Stimulated activated naive CD8-positive, alpha-beta T cell treated with anti-CD3 and anti-CD28 coated beads, Interleukin-15, Interleukin-2, amounts not matched to agents 100 U/mL and 50 U/mL, for 24 hours (primary cell): ENCODE measurements around the gene CDHR5.
"Not testable (repeated sequence)": the region's sequence is repeated elsewhere in the genome, so short reads cannot be mapped to it uniquely, and the experiment has no call there.

ENCODE experiments used
- ATAC-seq: fragments of 150-1000 bp; cut with Tn5 transposase; one replicate; pipeline ENCODE4 v1.10.0; 2021
- DNase-seq: peaks from one replicate; pipeline ENCODE4 v3.0.0; 2021

Gene CDHR5

GRCh38 chr11:586376-587316, 38.1 kb downstream of the CDHR5 start:
- no peak for DNase-seq
- no peak for ATAC-seq

- no peak for DNase-seq
- ATAC-seq: no peak
Observed at GRCh38 chr11:584287-584686, 40.5 kb downstream of the CDHR5 start.

- no peak for ATAC-seq
- DNase-seq: no peak
Observed at GRCh38 chr11:581752-582151, 43.0 kb downstream of the CDHR5 start.

- no peak for ATAC-seq
- no peak for DNase-seq
Observed at GRCh38 chr11:581342-581741, 43.4 kb downstream of the CDHR5 start.

- DNase-seq (no peak), ATAC-seq (no peak)
Observed at GRCh38 chr11:579830-580601, 44.7 kb downstream of the CDHR5 start.

GRCh38 chr11:578276-579035, 46.3 kb downstream of the CDHR5 start:
- ATAC-seq (no peak), DNase-seq (no peak)

GRCh38 chr11:577611-577894, 47.2 kb downstream of the CDHR5 start:
- DNase-seq: no peak
- no peak for ATAC-seq

GRCh38 chr11:576811-577610, 47.7 kb downstream of the CDHR5 start:
- no peak for DNase-seq
- no peak for ATAC-seq

- peak; percentile 97 for DNase-seq
- peak; percentile 92 for ATAC-seq
Observed at GRCh38 chr11:575996-576768, 48.6 kb downstream of the CDHR5 start, which contains the start of gene PHRF1. PHRF1 (plus strand) TSS chr11:576470; CDS start chr11:581513, 5,043 bp downstream.

- ATAC-seq (no peak), DNase-seq (no peak)
Observed at GRCh38 chr11:575313-575995, 49.3 kb downstream of the CDHR5 start.

- ATAC-seq (no peak), DNase-seq (no peak)
Observed at GRCh38 chr11:574632-575312, 50.0 kb downstream of the CDHR5 start.

- not testable (repeated sequence) for DNase-seq, ATAC-seq
Observed at GRCh38 chr11:574031-574570, 50.7 kb downstream of the CDHR5 start.

- ATAC-seq: no peak
- DNase-seq: no peak
Observed at GRCh38 chr11:573146-573759, 51.5 kb downstream of the CDHR5 start.

GRCh38 chr11:571802-572185, 53.0 kb downstream of the CDHR5 start:
- DNase-seq: no peak
- ATAC-seq: no peak

GRCh38 chr11:569158-569885, 55.4 kb downstream of the CDHR5 start:
- DNase-seq (no peak), ATAC-seq (no peak)

GRCh38 chr11:568306-569157, 56.2 kb downstream of the CDHR5 start:
- DNase-seq (peak; percentile 98), ATAC-seq (peak; percentile 94)

- DNase-seq (no peak), ATAC-seq (no peak)
Observed at GRCh38 chr11:567629-568292, 57.0 kb downstream of the CDHR5 start.
